SK-N-SH treated with all-trans-retinoic acid at 6 μM for 48 hours (cell line): ENCODE measurements around the gene MTFR1L.

Experiments used
- ATAC-seq: fragments of 200-7000 bp; cut with Tn5 transposase; 3 replicates; pipeline ENCODE4 v1.9.1; 2020; ENCODE audit warnings: mild to moderate bottlenecking, moderate library complexity
- ARNTL ChIP-seq: fragments of 450-650 bp; formaldehyde crosslinking; IDR thresholded peaks from 2 replicates; pipeline ENCODE4 v1.5.0; 2020; ENCODE audit warnings: low read depth, mild to moderate bottlenecking, moderate library complexity, borderline replicate concordance
- BACH2 ChIP-seq: fragments of 250-450 bp; sonication (Bioruptor Pico); IDR thresholded peaks from 2 replicates; pipeline ENCODE4 v1.9.0; 2021; ENCODE audit warnings: mild to moderate bottlenecking, borderline replicate concordance
- CSDC2 ChIP-seq: fragments of 250-450 bp; sonication (Bioruptor Pico); IDR thresholded peaks from 2 replicates; pipeline ENCODE4 v1.5.0; 2020; ENCODE audit warnings: mild to moderate bottlenecking, moderate library complexity
- ESRRG ChIP-seq: fragments of 250-450 bp; sonication (Bioruptor Pico); IDR thresholded peaks from 2 replicates; pipeline ENCODE4 v1.6.1; 2021; ENCODE audit warnings: mild to moderate bottlenecking
- GLIS3 ChIP-seq: fragments of 250-450 bp; sonication (Bioruptor Pico); IDR thresholded peaks from 2 replicates; pipeline ENCODE4 v1.5.0; 2020; ENCODE audit warnings: mild to moderate bottlenecking, moderate library complexity
- OSR1 ChIP-seq: fragments of 250-450 bp; sonication (Bioruptor Pico); IDR thresholded peaks from 2 replicates; pipeline ENCODE4 v1.8.0; 2022; ENCODE audit warnings: moderate library complexity, mild to moderate bottlenecking, inconsistent platforms
- PPARA ChIP-seq: fragments of 250-450 bp; sonication (Bioruptor Pico); IDR thresholded peaks from 2 replicates; pipeline ENCODE4 v1.5.0; 2020; ENCODE audit warnings: mild to moderate bottlenecking, borderline replicate concordance
- RARB ChIP-seq: fragments of 250-450 bp; sonication (Bioruptor Pico); IDR thresholded peaks from 2 replicates; pipeline ENCODE4 v1.8.0; 2021; ENCODE audit warnings: mild to moderate bottlenecking, moderate library complexity
- SNAI2 ChIP-seq: fragments of 250-450 bp; sonication (Bioruptor Pico); IDR thresholded peaks from 2 replicates; pipeline ENCODE4 v1.5.0; 2020; ENCODE audit warnings: mild to moderate bottlenecking, moderate library complexity
- TCF4 ChIP-seq: fragments of 250-450 bp; sonication (Bioruptor Pico); IDR thresholded peaks from 2 replicates; pipeline ENCODE4 v1.8.0; 2021; ENCODE audit warnings: mild to moderate bottlenecking, moderate library complexity, borderline replicate concordance
- TOX ChIP-seq: fragments of 250-450 bp; sonication (Bioruptor Pico); IDR thresholded peaks from 2 replicates; pipeline ENCODE4 v1.8.0; 2021; ENCODE audit warnings: mild to moderate bottlenecking, moderate library complexity, borderline replicate concordance
- ZC3H10 ChIP-seq: fragments of 250-450 bp; sonication (Bioruptor Pico); IDR thresholded peaks from 2 replicates; pipeline ENCODE4 v1.5.1; 2021; ENCODE audit warnings: mild to moderate bottlenecking, moderate library complexity
- ZFP30 ChIP-seq: fragments of 450-650 bp; formaldehyde crosslinking; IDR thresholded peaks from 2 replicates; pipeline ENCODE4 v1.5.0; 2022; ENCODE audit warnings: mild to moderate bottlenecking, moderate library complexity
- ZNF70 ChIP-seq: fragments of 450-650 bp; formaldehyde crosslinking; IDR thresholded peaks from 2 replicates; pipeline ENCODE4 v1.5.0; 2020; ENCODE audit warnings: mild to moderate bottlenecking, moderate library complexity
- ZNF8 ChIP-seq: fragments of 450-650 bp; formaldehyde crosslinking; IDR thresholded peaks from 2 replicates; pipeline ENCODE4 v1.5.0; 2020; ENCODE audit warnings: mild to moderate bottlenecking, moderate library complexity
- TF ChIP-seq, protein P1 (sequence below): fragments of 250-450 bp; sonication (Bioruptor Pico); IDR thresholded peaks from 2 replicates; pipeline ENCODE4 v1.5.1; 2021; ENCODE audit warnings: mild to moderate bottlenecking, moderate library complexity
- TF ChIP-seq, protein P2 (sequence below): fragments of 250-450 bp; sonication (Bioruptor Pico); IDR thresholded peaks from 2 replicates; pipeline ENCODE4 v1.5.1; 2020; ENCODE audit warnings: low read depth, mild to moderate bottlenecking, moderate library complexity
- TF ChIP-seq, protein P3 (sequence below): fragments of 250-450 bp; sonication (Bioruptor Pico); IDR thresholded peaks from 2 replicates; pipeline ENCODE4 v1.5.0; 2020; ENCODE audit warnings: mild to moderate bottlenecking, moderate library complexity
- TF ChIP-seq, protein P4 (sequence below): fragments of 250-450 bp; sonication (Bioruptor Pico); IDR thresholded peaks from 2 replicates; pipeline ENCODE4 v1.8.0; 2021; ENCODE audit warnings: low read depth, mild to moderate bottlenecking, moderate library complexity, borderline replicate concordance

MTFR1L gene

DNA sequence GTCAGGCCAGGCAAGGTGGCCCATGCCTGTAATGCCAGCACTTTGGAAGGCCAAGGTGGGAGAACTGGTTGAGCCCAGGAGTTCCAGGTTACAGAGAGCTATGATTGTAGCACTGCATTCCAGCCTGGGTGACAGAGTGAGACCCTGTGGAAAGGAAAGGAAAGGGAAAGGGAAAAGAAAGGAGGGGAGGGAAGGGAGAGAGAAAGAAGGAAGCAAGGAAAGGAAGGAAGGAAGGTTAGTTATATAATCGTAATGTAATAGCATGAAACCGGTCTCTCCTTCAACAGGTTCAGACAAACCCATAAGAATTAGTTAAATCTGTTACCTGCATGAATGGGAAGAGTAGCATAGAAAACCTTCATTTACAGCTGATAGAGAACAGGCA, 56.9 kb downstream of the MTFR1L start:
- no peak for ATAC-seq
- TF ChIP-seq TCF4 (CRISPR knock-in tag), result no peak
- TF ChIP-seq, protein P1, sequence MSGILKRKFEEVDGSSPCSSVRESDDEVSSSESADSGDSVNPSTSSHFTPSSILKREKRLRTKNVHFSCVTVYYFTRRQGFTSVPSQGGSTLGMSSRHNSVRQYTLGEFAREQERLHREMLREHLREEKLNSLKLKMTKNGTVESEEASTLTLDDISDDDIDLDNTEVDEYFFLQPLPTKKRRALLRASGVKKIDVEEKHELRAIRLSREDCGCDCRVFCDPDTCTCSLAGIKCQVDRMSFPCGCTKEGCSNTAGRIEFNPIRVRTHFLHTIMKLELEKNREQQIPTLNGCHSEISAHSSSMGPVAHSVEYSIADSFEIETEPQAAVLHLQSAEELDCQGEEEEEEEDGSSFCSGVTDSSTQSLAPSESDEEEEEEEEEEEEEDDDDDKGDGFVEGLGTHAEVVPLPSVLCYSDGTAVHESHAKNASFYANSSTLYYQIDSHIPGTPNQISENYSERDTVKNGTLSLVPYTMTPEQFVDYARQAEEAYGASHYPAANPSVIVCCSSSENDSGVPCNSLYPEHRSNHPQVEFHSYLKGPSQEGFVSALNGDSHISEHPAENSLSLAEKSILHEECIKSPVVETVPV (CRISPR knock-in tag), result no peak
- no peak for TF ChIP-seq ZNF8 (CRISPR knock-in tag)
- TF ChIP-seq, protein P2, sequence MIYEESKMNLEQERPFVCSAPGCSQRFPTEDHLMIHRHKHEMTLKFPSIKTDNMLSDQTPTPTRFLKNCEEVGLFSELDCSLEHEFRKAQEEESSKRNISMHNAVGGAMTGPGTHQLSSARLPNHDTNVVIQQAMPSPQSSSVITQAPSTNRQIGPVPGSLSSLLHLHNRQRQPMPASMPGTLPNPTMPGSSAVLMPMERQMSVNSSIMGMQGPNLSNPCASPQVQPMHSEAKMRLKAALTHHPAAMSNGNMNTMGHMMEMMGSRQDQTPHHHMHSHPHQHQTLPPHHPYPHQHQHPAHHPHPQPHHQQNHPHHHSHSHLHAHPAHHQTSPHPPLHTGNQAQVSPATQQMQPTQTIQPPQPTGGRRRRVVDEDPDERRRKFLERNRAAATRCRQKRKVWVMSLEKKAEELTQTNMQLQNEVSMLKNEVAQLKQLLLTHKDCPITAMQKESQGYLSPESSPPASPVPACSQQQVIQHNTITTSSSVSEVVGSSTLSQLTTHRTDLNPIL (CRISPR knock-in tag), result no peak
- no peak for TF ChIP-seq GLIS3 (CRISPR knock-in tag)
- TF ChIP-seq TOX, result no peak
- no peak for TF ChIP-seq ZC3H10 (CRISPR knock-in tag)
- no peak for TF ChIP-seq ARNTL
- no peak for TF ChIP-seq RARB (CRISPR knock-in tag)
- TF ChIP-seq, protein P3, sequence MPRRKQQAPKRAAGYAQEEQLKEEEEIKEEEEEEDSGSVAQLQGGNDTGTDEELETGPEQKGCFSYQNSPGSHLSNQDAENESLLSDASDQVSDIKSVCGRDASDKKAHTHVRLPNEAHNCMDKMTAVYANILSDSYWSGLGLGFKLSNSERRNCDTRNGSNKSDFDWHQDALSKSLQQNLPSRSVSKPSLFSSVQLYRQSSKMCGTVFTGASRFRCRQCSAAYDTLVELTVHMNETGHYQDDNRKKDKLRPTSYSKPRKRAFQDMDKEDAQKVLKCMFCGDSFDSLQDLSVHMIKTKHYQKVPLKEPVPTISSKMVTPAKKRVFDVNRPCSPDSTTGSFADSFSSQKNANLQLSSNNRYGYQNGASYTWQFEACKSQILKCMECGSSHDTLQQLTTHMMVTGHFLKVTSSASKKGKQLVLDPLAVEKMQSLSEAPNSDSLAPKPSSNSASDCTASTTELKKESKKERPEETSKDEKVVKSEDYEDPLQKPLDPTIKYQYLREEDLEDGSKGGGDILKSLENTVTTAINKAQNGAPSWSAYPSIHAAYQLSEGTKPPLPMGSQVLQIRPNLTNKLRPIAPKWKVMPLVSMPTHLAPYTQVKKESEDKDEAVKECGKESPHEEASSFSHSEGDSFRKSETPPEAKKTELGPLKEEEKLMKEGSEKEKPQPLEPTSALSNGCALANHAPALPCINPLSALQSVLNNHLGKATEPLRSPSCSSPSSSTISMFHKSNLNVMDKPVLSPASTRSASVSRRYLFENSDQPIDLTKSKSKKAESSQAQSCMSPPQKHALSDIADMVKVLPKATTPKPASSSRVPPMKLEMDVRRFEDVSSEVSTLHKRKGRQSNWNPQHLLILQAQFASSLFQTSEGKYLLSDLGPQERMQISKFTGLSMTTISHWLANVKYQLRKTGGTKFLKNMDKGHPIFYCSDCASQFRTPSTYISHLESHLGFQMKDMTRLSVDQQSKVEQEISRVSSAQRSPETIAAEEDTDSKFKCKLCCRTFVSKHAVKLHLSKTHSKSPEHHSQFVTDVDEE (CRISPR knock-in tag), result no peak
- TF ChIP-seq ZFP30 (CRISPR knock-in tag), result no peak

DNA sequence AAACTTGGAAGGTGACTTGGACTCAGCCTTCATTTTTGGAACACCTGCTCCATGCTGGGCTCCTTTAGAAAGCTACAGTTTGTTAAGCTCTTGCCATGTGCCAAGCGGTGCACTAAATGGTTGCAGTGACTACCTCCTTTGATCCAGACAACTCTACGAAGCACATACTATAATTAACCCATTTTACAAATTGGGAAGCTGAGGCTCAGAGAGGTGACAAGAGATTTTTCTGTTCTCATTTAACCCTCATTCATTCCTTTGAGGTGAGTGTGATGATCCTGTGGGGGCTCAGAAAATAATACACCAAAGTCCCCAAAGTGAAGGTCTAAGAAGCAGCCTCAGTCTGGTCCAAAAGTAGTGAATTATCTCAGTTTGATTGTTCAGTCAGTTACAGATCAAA, 57.4 kb downstream of the MTFR1L start:
- TF ChIP-seq OSR1 (CRISPR knock-in tag) (no peak), SNAI2 (CRISPR knock-in tag) (no peak), ZC3H10 (CRISPR knock-in tag) (no peak), TOX (no peak), BACH2 (CRISPR knock-in tag) (no peak)
- TF ChIP-seq, protein P4, sequence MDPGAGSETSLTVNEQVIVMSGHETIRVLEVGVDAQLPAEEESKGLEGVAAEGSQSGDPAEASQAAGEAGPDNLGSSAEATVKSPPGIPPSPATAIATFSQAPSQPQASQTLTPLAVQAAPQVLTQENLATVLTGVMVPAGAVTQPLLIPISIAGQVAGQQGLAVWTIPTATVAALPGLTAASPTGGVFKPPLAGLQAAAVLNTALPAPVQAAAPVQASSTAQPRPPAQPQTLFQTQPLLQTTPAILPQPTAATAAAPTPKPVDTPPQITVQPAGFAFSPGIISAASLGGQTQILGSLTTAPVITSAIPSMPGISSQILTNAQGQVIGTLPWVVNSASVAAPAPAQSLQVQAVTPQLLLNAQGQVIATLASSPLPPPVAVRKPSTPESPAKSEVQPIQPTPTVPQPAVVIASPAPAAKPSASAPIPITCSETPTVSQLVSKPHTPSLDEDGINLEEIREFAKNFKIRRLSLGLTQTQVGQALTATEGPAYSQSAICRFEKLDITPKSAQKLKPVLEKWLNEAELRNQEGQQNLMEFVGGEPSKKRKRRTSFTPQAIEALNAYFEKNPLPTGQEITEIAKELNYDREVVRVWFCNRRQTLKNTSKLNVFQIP (CRISPR knock-in tag), result no peak
- no peak for ATAC-seq

DNA sequence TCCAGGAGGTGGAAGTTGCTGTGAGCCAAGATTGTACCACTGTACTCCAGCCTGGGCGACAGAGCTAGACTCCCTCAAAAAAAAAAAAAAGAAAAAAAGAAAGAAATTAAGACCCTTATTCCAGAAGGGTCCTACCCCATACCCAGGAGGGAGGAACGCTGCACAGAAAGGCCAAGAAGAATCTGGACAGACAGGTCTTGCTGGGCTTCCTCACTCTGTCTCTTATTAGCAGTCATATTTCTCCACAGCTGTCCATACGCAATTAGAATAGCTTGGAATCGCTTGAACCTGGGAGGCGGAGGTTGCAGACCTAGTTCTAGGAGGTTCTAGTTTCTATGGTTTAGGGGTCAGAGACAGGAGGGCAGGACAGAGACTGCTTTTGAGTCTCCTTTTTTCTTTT, 58.9 kb downstream of the MTFR1L start:
- TF ChIP-seq ZNF8 (CRISPR knock-in tag), result no peak
- TF ChIP-seq ZFP30 (CRISPR knock-in tag), result no peak
- TF ChIP-seq PPARA (CRISPR knock-in tag), result no peak
- no peak for TF ChIP-seq RARB (CRISPR knock-in tag)
- TF ChIP-seq SNAI2 (CRISPR knock-in tag), result no peak
- TF ChIP-seq ARNTL, result no peak
- no peak for ATAC-seq

DNA sequence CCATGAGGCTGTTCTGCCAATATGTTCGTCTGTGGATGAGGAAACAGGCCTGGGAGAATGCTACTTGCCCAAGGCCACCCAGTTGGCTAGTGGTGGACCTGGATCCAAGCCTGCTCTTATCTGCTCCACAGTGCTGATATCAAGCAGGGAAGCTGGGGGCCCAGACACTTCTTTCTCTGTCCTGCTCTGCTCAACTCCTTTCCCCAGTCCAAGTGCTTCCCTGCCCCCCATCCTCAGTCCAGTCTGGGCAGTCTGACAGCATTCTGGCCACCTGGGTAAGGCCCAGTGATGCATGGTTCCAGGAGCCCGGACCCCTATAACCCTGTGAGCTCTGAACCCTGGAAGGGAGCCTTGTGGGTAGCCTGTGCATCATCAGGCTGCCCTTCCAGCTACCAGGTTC, 59.9 kb downstream of the MTFR1L start:
- no peak for ATAC-seq
- TF ChIP-seq ZNF70 (CRISPR knock-in tag) (no peak), ZNF8 (CRISPR knock-in tag) (no peak), OSR1 (CRISPR knock-in tag) (no peak), CSDC2 (CRISPR knock-in tag) (no peak), ZC3H10 (CRISPR knock-in tag) (no peak)
- TF ChIP-seq, protein P1 (CRISPR knock-in tag), result no peak
- TF ChIP-seq, all 23 proteins: peak for 0

DNA sequence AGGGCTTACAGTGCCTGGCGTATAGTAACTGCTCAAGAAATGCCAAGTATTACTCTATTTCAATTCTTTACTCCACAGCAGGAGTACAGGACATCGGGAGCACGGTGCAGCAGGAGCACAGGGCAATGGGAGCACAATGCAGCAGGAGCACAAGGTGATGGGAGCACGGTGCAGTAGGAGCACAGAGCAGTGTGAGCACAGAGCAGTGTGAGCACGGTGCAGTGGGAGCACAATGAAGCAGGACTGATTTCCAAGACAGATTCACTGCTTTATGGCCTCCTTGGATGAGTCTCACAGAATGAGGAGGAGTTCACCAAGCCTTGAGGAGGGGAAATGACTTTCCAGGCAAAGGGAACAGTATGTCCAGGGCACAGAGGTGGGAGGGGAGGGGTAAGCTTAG, 60.8 kb downstream of the MTFR1L start:
- TF ChIP-seq, protein P3 (CRISPR knock-in tag), result no peak
- TF ChIP-seq, protein P4 (CRISPR knock-in tag), result no peak
- no peak for TF ChIP-seq ESRRG (CRISPR knock-in tag)
- ATAC-seq, result no peak
